Tibial artery (tissue), 4 donors: ENCODE measurements around the gene FBN1.

Experiments
- DNase-seq, 2 donors: peaks; one replicate each; pipeline ENCODE4 v3.0.0-alpha.2; 2019
- H3K27ac ChIP-seq, 2 donors: fragments of 200-600 bp; sonication (generic) in 1 of 2; 1 replicate in 1 of 2; 2 replicates in 1 of 2; pipeline ENCODE4 v1.5.1; 2018 to 2019; ENCODE audit warnings: mild to moderate bottlenecking in 1 of 2
- H3K27me3 ChIP-seq, 2 donors: fragments of 200-600 bp; sonication (generic) in 1 of 2; one replicate each; pipeline versions ENCODE4 v1.5.1 to v1.6.0; 2016 to 2019
- H3K36me3 ChIP-seq, 3 donors: fragments of 200-600 bp; sonication (generic) in 2 of 3; one replicate each; pipeline ENCODE4 v1.5.1; 2016 to 2019; ENCODE audit warnings: mild to moderate bottlenecking in 2 of 3
- H3K4me1 ChIP-seq, 4 donors: fragments of 200-600 bp; sonication (generic) in 2 of 4; 1 replicate in 3 of 4; 2 replicates in 1 of 4; pipeline ENCODE4 v1.5.1; 2016 to 2019
- H3K4me3 ChIP-seq, 2 donors: fragments of 200-600 bp; sonication (generic) in 1 of 2; 1 replicate in 1 of 2; 2 replicates in 1 of 2; pipeline ENCODE4 v1.5.1; 2018 to 2019; ENCODE audit warnings: mild to moderate bottlenecking in 2 of 2
- H3K9me3 ChIP-seq, 3 donors: fragments of 200-600 bp; sonication (generic) in 1 of 3; one replicate each; pipeline ENCODE4 v1.5.1; 2016 to 2019
- CTCF ChIP-seq, 2 experiments: fragments of 200-600 bp in 1 of 2; fragments of 450-650 bp in 1 of 2; IDR thresholded peaks; one replicate each; pipeline ENCODE4 v1.5.1; 2017 to 2019; ENCODE audit warnings: antibody characterized with exemption in 2 of 2, mild to moderate bottlenecking in 1 of 2, moderate library complexity in 1 of 2
- intact Hi-C: fragments of 100-400 bp; cut with DNase I; formaldehyde crosslinking; loops from one replicate; pipeline ENCODE4 v1.15.0; 2023; ENCODE audit warnings: low total_unique reads

FBN1 gene

GRCh38 chr15:48408327-48408726 lies 237.2 kb downstream of the FBN1 start:
- intact Hi-C loops: no loop called here

GRCh38 chr15:48407646-48408045 lies 237.9 kb downstream of the FBN1 start:
- H3K4me1 ChIP-seq: peaks cover 0 to 23% (median 18%) of the 10 kb centered on the region in 4 donors
- intact Hi-C loops: no loop called here
- H3K27ac ChIP-seq: no peak overlapping the region
- no peak for DNase-seq
- no peak overlapping the region for H3K4me3 ChIP-seq
- peaks cover 0 to 8% (median 0%) of the 10 kb centered on the region in 3 donors for H3K36me3 ChIP-seq
- no peaks in the 10 kb centered on the region for H3K9me3 ChIP-seq
- H3K27me3 ChIP-seq: no peaks in the 10 kb centered on the region
- TF ChIP-seq CTCF (IDR thresholded peaks at IDR 0.05): no peak

More at GRCh38 chr15:48408327-48408726, 237.2 kb downstream of the FBN1 start:
- no peaks in the 10 kb centered on the region for H3K27me3 ChIP-seq
- no peak overlapping the region for H3K27ac ChIP-seq
- no peak overlapping the region for H3K4me3 ChIP-seq
- H3K9me3 ChIP-seq: no peaks in the 10 kb centered on the region
- TF ChIP-seq CTCF (IDR thresholded peaks at IDR 0.05): no peak
- DNase-seq: no peak
- peaks cover 0 to 8% (median 0%) of the 10 kb centered on the region in 3 donors for H3K36me3 ChIP-seq
- H3K4me1 ChIP-seq: peaks cover 0 to 30% (median 24%) of the 10 kb centered on the region in 4 donors

- no peak overlapping the region for H3K4me3 ChIP-seq
- H3K27me3 ChIP-seq: no peaks in the 10 kb centered on the region
- TF ChIP-seq CTCF (IDR thresholded peaks at IDR 0.05): no peak
- H3K9me3 ChIP-seq: no peaks in the 10 kb centered on the region
- peaks cover 0 to 8% (median 0%) of the 10 kb centered on the region in 3 donors for H3K36me3 ChIP-seq
- intact Hi-C loops: no loop called here
- H3K4me1 ChIP-seq: peaks cover 0 to 16% (median 11%) of the 10 kb centered on the region in 4 donors
- H3K27ac ChIP-seq: no peak overlapping the region
- DNase-seq: no peak
Measured at GRCh38 chr15:48406911-48407310, 238.6 kb downstream of the FBN1 start.

DNA sequence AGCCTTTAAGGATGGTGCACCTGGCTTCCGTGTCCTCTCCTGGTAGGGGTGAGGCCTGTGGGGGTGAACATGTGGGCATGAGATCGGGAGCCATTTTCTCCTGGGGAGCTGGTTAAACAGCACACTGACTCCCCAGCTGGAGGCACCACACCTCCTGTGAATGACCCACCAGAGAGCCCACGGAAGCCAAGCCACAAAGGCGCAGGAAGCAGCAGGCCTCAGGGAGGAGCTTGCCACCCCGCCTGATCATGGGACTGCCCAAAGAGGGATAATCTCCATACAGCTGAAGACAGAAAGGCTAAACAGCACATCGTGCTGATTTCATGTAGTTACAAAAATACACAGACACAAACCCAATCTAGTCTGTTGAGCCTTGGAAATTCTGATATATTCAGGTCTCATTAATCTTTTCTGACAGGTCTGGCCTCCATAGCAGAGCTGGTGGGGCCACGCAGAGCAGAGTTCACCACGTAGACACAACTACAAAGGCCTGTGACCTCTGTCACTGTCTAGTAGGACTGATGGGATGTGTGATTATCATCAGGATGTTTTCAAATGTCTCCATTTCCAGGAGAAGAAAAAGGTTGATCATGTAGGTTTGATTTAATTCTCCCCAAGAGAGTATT lies 239.1 kb downstream of the FBN1 start:
- Histone ChIP-seq H3K36me3 (peaks cover 0 to 8% (median 0%) of the 10 kb centered on the region in 3 donors), H3K4me3 (no peak overlapping the region), H3K9me3 (no peaks in the 10 kb centered on the region), H3K27ac (no peak overlapping the region), H3K27me3 (no peaks in the 10 kb centered on the region), H3K4me1 (peaks cover 0 to 11% (median 6%) of the 10 kb centered on the region in 4 donors)
- no peak for DNase-seq
- intact Hi-C loops: no loop called here
- TF ChIP-seq CTCF (IDR thresholded peaks at IDR 0.05): no peak

GRCh38 chr15:48402427-48403177 lies 242.9 kb downstream of the FBN1 start:
- Histone ChIP-seq H3K27ac (no peak overlapping the region), H3K36me3 (no peaks in the 10 kb centered on the region), H3K4me1 (peaks cover 0 to 12% (median 3%) of the 10 kb centered on the region in 4 donors), H3K4me3 (no peak overlapping the region), H3K27me3 (no peaks in the 10 kb centered on the region), H3K9me3 (no peaks in the 10 kb centered on the region)
- intact Hi-C loops: no loop called here
- DNase-seq: no peak
- no peak for TF ChIP-seq CTCF (IDR thresholded peaks at IDR 0.05)
